GM18861 (cell line): Measurements from ENCODE around the gene GAGE1.
"Not testable (repeated sequence)": the region's sequence is repeated elsewhere in the genome, so short reads cannot be mapped to it uniquely, and the experiment has no call there.

Experiments used
- ATAC-seq: cut with Tn5 transposase; IDR thresholded peaks from one replicate; pipeline ENCODE4 v1.9.1; 2021; ENCODE audit not compliant: unreplicated experiment

GAGE1 gene, protein sequence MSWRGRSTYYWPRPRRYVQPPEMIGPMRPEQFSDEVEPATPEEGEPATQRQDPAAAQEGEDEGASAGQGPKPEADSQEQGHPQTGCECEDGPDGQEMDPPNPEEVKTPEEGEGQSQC

GRCh38 chrX:49598720-49599119 is at the start of gene GAGE1:
Gene GAGE1, plus strand, starts transcription at chrX:49599020. Its CDS starts 1,155 bp downstream, at chrX:49600175.
- ATAC-seq = not testable (repeated sequence)

DNA sequence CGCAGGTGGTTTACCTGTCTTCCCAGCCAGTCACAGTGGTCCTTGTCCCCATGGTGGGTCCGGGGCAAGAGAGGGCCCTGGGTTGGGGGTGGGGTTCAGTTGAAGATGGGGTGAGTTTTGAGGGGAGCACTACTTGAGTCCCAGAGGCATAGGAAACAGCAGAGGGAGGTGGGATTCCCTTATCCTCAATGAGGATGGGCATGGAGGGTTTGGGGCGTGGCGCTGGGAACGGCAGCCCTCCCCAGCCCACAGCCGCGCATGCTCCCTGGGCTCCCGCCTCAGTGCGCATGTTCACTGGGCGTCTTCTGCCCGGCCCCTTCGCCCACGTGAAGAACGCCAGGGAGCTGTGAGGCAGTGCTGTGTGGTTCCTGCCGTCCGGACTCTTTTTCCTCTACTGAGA is 47.8 kb upstream of the GAGE1 start, which contains the start of gene GAGE12E:
GAGE12E (plus strand) TSS at position 301 of the 400 bp plus-strand sequence. CDS start 1,155 bp downstream, outside the sequence.
- not testable (repeated sequence) for ATAC-seq

DNA sequence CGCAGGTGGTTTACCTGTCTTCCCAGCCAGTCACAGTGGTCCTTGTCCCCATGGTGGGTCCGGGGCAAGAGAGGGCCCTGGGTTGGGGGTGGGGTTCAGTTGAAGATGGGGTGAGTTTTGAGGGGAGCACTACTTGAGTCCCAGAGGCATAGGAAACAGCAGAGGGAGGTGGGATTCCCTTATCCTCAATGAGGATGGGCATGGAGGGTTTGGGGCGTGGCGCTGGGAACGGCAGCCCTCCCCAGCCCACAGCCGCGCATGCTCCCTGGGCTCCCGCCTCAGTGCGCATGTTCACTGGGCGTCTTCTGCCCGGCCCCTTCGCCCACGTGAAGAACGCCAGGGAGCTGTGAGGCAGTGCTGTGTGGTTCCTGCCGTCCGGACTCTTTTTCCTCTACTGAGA is 38.3 kb upstream of the GAGE1 start, which contains the start of gene GAGE12F:
GAGE12F (plus strand) TSS at position 301 of the 400 bp plus-strand sequence. CDS start 1,155 bp downstream, outside the sequence.
- not testable (repeated sequence) for ATAC-seq

GRCh38 chrX:49568728-49569127 is 30.1 kb upstream of the GAGE1 start:
- not testable (repeated sequence) for ATAC-seq

DNA sequence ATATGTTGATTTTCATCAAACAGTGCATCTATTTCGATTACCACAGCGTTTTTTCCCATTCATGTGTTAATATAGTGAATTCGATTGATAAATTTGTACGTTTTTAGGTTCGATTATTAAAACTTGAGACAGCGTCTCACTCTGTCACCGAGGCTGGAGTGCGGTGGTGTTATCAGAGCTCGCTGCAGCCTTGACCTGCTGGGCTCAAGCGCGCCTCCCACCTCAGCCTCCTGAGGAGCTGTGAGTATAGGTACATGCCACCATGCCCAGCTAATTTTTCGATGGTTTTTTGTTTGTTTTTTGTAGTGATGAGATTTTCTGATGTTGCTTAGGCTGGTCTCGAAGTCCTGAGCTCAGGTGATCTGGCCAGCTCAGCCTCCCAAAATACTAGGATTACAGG is 29.7 kb upstream of the GAGE1 start:
- ATAC-seq = not testable (repeated sequence)

- ATAC-seq = not testable (repeated sequence)
Observed at GRCh38 chrX:49570100-49570499, 28.7 kb upstream of the GAGE1 start, which contains the start of gene GAGE12G. Gene GAGE12G, plus strand, starts transcription at chrX:49570400. Its CDS starts 1,155 bp downstream, at chrX:49571555.

- ATAC-seq = not testable (repeated sequence)
Observed at GRCh38 chrX:49579649-49580048, 19.2 kb upstream of the GAGE1 start, which contains the start of gene GAGE12H. Gene GAGE12H, plus strand, starts transcription at chrX:49579949. Its CDS starts 1,155 bp downstream, at chrX:49581104.

- not testable (repeated sequence) for ATAC-seq
Observed at GRCh38 chrX:49589196-49589595, 9.6 kb upstream of the GAGE1 start, which contains the start of gene GAGE2A. Gene GAGE2A, plus strand, starts transcription at chrX:49589496. Its CDS starts 1,155 bp downstream, at chrX:49590651.

DNA sequence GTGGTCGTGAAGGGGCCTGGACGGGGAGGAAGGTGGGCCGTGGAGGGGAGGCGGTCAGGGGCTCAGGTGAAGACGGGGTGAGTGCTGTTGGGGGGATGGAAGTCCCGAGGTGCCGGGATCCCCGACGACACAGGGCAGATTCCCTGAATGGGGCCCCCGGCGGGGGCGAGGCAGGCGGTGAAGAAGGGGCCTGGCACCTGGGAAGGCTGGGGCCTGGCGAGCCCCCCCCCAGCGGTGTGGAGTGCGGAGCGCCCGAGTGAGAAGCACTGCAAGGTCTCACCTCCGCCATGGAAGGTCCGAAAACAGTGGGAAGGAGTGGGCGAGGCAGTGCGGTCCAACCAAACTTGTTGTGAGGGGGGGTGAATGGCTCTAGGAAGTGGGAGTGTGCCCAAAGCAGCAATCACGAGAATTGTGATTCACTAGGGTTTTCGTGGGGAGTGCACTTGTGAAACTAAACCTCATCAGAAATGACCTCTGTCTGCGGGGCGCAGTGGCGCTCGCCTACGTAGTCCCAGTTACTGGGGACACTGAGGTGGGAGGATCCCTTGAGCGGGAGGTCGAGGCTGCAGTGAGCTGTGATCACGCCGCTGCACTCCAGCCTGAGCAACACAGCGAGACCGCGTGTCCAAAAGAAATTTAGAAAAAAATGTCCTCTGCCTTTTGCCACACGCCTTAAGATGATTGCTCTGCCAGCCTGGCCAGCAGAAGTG is 8.9 kb upstream of the GAGE1 start:
- not testable (repeated sequence) for ATAC-seq

DNA sequence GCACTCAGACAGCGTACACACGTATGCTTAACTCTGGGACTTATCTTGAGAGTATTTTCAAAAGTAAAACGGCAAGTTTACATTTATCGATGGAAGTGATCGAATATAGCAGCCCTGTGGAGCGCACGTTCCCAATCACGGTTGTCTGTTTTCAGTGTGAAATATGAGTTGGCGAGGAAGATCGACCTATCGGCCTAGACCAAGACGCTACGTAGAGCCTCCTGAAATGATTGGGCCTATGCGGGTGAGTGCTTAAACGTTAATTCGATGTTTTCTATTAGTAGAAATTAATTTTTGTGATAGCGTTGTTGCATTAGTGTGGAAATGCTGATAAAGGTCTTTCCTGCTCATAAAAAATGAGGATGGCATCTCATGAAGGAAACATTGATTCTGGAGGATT is 8.3 kb upstream of the GAGE1 start:
- ATAC-seq = not testable (repeated sequence)

DNA sequence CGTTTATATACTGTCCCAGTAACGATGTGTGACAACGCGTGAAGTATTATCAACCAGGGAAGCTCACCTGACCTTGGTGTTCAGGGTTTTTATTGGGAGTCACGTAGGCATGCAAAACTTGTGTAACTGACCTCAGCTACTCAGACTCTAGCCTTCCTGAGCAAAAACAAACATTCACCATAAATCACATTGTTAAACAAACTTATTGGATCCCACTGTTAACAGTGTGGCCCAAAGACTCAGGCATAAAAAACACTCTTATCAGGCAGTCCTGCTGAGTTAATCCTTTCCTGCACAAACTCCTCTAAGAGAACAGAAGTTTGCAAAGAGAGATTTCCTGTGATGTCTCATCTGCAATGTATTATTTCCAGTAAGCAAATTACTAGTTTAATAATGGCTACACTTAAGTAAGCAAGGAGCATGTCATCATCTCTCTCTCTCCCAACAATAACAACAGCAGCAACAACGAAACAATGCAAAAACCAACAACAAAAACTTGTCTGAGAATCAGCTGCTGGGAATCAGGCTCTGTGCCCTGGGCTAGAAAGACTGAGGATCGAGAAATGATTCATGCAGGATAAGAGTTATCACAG is 12.0 kb downstream of the GAGE1 start:
- no peak for ATAC-seq

DNA sequence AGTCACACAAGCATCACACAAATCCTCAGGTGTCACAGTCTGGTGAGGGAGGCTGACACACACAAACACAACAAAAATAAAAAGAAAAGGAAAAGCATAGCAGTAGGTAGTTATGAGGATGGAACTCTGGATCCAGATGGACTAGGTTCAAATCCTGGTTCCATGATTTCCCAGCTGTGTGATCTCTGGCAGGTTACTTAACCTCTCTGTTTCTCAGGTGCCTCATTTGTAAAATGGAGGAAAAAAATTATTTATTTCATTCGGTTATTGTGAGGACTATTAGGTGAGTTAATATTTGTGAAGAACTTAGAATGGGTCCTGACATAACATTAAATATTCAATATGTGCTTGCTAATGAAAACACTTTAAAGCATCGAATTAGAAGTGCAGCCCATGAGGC is 19.8 kb downstream of the GAGE1 start:
- ATAC-seq = no peak

- ATAC-seq = no peak
Observed at GRCh38 chrX:49627086-49627777, 28.4 kb downstream of the GAGE1 start.

- ATAC-seq = no peak
Observed at GRCh38 chrX:49644991-49645637, 46.3 kb downstream of the GAGE1 start.

GRCh38 chrX:49656533-49656932 is 57.7 kb downstream of the GAGE1 start:
- ATAC-seq = peak; percentile 86
